ENCODE measurements around the gene FRS3.

FRS3 gene

GRCh38 chr6:41791305-41791704, 11.6 kb upstream of the FRS3 start:
- no peak for DNase-seq (ENCODE audit: low read depth)

DNA sequence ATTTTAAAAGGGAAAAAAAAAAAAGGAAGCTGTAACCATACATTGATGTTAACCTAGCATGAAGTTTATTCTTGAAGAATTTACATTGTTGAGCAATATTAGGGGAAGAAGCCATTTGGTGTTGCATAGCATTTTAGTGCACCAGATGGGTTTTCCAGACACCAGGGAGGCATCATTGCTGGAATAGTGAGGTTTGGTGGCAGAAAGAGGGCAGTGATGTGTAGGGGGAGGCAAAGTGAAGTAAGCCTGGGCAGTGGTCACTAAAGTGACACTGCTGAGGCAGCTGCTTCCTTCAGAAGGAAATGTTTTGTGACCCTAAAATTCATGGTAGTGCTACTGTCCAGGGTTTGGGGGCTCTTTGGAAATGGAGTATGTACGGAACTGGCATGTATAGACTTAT, 10.3 kb upstream of the FRS3 start:
- no peak for DNase-seq (ENCODE audit: low read depth)

GRCh38 chr6:41789390-41789724, 9.7 kb upstream of the FRS3 start:
- DNase-seq (ENCODE audit: low read depth): no peak

GRCh38 chr6:41787219-41787917, 7.7 kb upstream of the FRS3 start, which contains the start of gene TOMM6:
TSS of gene TOMM6 (plus strand) at chr6:41787694. CDS start at chr6:41787698, 4 bp downstream.
- peak; percentile 89 for DNase-seq (ENCODE audit: low read depth)

- peak; percentile 80 for DNase-seq (ENCODE audit: low read depth)
Measured at GRCh38 chr6:41786451-41787218, 6.9 kb upstream of the FRS3 start.

DNA sequence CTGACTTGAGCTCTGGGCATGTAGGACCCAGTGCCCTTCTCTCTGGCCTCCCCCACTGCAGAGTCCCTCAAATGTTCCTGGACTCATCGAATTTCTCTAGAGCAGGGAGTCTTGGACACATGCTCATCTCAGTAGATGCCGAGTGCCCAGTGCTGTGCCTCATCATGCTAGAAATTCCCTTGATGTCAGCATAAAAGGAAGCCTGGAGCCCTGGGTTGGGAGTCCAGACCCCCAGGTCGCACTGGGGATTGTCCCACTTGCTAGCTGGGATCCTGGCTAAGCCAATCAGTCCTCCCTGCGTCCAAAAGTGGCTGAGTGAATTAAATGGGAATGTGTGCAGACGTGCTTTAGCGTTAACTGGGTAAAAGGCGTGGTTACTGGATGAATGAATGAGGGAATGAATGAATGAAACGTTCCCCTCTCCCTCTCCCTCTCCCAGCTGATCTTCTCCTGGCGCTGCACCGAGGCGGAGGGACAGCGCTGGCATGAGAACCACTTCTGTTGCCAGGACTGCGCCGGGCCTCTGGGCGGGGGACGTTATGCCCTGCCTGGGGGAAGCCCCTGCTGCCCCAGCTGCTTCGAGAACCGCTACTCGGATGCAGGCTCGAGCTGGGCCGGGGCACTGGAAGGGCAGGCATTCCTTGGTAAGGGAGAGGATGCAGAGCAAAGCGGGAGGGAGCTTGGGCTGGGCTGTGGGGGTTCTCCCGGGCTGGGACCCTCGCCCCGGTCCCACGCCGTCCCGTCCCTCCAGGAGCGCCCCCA, 6.2 kb upstream of the FRS3 start:
- no peak for DNase-seq (ENCODE audit: low read depth)

DNA sequence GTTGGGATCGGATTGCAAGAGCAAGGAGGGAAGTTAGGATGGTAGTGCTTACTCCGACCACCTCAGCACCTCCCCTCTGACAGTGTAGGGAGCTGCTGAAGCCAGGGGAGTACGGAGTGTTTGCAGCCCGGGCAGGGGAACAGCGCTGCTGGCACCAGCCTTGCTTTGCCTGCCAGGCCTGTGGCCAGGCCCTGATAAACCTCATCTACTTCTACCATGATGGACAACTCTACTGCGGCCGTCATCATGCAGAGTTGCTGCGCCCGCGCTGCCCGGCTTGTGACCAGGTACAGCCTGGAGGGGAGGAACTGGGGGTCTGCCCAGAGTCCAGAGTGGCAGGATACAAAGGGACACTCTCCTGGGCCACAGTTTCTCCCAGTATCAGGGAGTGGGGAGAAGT, 5.6 kb upstream of the FRS3 start:
- DNase-seq (ENCODE audit: low read depth): no peak

DNA sequence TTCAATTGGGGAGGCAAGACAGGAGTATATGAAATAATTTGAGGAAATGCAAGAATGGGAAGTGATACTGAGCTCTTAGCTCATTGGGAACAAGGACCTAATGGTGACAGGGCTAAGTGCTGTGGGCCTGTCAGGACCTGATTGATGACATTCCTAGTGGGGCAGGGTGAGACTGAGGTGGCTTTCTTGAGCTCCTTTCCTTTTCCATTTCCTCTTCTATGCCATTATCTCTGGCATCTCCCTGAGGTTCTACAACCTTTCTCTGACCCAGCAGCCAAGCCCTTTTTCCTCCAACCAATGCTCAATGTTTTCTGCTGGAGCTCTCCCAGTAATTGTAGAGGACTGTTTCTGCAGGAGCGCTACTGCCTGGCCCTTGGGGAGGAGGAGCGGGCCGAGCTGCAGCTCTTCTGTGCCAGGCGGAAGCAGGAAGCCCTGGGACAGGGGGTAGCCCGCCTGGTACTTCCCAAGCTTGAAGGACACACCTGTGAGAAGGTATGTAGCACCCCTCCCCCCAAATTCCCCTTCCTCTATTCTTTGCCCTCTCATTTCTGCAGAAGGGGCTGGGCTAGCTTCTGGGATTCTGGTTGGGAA, 5.0 kb upstream of the FRS3 start:
- no peak for DNase-seq (ENCODE audit: low read depth)

GRCh38 chr6:41783106-41783780, 3.5 kb upstream of the FRS3 start:
- no peak for DNase-seq (ENCODE audit: low read depth)

- no peak for DNase-seq (ENCODE audit: low read depth)
Measured at GRCh38 chr6:41781366-41781730, 1.6 kb upstream of the FRS3 start.

DNA sequence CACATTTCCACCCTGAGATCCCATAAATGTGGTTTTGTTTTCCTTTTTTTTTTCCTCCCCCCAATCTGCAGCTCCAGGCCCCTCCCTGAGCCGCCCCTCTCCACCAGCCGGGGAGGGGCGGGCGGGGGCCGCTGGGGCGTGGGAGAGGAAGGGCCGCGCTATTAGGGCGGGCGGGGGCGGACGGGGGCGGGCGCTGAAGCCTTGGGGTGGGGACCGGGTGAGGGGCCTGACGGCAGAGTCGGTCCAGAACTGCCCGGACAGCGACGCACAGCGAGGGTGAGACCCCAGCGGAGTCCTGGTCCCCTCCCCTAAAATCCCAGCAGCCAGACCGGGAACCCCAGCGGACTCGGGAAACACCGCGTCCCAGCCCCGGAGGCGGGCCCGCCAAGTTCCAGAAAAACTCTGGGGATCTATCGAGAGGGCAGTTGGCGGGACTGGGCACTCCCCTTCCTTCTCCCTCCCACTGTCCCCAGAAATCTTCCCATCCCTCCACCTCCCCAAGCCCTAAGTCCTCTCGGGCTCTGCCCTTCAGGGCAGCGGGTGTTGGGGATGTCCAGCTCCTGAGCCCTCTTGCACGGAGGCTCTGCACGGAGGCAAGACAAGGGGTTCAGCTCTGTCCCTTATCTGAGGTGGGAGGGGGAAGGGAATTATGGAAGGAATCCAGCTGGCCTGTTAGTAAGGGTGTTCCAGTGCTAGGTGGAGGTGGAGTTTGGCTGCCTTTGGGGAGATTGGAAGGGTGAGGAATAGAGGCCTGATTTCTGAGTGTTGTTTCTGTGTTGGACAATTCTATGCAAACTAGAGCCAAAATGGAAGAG, 1.1 kb upstream of the FRS3 start, which contains the start of gene PRICKLE4:
PRICKLE4 (plus strand) TSS at position 232 of the 815 bp plus-strand sequence. CDS start 2,692 bp downstream, outside the sequence.
- DNase-seq (ENCODE audit: low read depth): no peak

DNA sequence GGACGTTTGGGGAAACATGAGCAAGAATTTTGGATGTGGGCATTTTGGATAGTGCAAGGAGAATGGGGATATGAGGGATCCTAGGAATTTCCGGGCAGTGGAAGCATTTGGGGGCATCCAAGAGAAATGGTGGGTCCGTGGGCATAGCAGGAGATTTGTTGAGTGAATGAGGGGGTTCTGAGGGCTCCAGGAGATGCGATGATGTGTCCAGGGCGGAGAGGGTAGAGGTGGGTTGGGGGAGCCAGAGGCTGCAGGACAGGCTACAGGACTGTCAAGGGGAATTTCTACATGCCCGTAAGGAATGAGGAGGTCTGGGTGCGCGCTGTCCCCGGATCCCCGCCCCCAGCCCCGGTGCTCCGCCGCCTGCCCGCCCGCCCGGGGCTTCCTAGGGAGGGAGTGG, 364 bp downstream of the FRS3 start:
- DNase-seq (ENCODE audit: low read depth): no peak

DNA sequence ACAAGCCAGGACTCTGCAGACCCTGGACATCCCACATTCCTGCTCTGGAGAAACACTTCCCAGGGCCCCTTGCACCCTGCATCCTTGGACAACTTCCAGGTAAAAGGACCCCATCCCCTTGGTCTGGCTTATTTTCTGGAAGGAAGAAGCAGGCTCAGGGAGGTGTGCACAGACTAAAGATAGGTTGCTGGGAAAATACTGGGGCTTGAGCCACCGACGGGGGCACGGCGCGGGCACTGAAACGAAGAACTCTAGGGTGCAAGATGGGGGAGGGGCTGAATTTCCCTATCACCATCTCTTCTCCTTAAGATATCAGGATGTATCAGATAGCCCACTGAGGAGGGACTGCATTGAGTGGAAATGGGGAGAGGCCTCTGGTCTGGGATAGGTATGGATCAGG, 805 bp downstream of the FRS3 start:
- DNase-seq (ENCODE audit: low read depth): no peak

GRCh38 chr6:41777551-41778285, 2.0 kb downstream of the FRS3 start:
- no peak for DNase-seq (ENCODE audit: low read depth)

DNA sequence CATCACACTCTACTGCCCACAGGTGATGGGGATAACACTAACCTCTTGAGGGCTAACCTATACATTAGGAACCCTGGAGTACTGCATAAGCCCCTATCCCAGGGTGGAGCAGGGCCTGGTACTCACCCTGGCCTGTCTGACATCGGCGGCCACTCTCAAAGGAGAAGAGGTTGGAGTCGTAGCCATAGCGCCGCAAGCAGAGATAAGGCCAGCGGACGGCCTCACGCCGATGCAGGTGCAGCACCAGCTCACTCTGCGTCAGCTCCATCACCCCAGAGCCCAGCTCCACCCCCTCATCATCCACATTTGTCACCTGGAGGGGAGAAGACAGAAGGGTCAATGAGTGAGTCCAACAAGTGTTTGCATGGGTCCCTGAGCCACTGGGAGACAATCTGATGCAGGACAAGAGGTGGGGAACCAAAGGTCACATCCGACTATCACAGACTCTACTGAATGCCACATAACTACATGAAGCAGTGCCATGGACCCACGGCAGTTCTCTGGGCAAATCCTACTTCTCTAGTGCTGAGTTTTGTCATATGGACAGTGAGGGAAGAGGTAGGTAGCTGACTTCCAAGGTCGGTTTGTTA, 4.3 kb downstream of the FRS3 start:
- no peak for DNase-seq (ENCODE audit: low read depth)

DNA sequence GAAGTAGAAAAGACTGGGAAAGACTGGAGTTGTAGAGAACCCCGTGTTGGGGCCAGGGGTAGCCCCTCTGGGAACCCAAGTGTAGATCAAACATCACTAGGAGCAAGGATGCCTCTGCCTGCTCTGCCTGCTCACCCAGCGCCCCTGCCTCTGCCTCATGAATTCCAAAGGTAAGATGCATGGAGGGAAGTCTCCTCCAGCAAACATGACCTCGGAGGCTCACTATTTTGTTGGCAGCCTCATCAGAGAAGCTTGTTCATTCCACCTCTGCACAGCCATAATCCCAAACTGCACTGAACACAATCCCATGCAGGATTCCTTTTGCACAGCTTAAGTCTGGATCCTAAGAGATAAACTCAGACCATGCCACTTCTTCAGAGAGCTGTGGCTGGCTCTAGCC, 4.9 kb downstream of the FRS3 start:
- no peak for DNase-seq (ENCODE audit: low read depth)

- no peak for DNase-seq (ENCODE audit: low read depth)
Measured at GRCh38 chr6:41771058-41771983, 8.4 kb downstream of the FRS3 start.

- no peak for DNase-seq (ENCODE audit: low read depth)
Measured at GRCh38 chr6:41770381-41771057, 9.2 kb downstream of the FRS3 start.

All from stimulated activated CD8-positive, alpha-beta memory T cell treated with anti-CD3 and anti-CD28 coated beads, Interleukin-12 subunit alpha, Interleukin-12 subunit beta, amount 100 ng/mL, for 4 hours (primary cell).